ENCODE measurements around the gene AMH.
"Not testable (repeated sequence)": the region's sequence is repeated elsewhere in the genome, so short reads cannot be mapped to it uniquely, and the experiment has no call there.

Gene AMH

DNA sequence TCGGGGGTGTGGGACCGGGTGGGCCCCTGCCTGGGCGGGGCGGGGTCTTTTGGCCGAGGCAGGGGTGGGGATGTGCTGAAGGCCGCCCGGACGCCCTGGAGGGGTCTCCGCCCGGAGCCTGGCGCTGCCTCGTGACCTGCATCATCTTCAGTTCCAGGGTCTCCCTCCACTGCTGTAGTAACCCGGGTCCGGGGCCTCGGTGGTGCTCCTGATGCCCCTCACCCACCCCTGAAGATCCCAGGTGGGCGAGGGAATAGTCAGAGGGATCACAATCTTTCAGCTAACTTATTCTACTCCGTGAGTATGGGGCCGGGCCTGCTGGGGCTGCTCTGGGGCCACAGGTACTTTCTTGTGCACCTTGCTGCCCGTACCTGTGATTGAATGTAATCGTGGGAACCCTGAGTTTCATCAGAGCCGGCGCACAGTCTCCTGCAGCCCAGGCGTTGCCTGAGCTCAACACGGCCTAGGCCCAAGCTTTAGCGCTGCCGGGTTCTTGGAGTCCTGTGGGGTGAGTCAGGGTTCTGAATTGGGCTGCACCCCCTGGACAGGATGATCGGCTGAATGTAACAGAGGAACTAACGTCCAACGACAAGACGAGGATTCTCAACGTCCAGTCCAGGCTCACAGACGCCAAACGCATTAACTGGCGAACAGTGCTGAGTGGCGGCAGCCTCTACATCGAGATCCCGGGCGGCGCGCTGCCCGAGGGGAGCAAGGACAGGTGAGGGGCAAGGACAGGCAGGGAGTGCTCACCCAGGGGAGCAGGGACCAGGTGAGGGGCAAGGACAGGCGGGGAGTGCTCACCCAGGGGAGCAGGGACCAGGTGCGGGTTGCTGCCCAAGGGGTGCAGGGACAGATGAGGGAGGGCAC, 22.3 kb downstream of the AMH start:
- no peak for DNase-seq

DNA sequence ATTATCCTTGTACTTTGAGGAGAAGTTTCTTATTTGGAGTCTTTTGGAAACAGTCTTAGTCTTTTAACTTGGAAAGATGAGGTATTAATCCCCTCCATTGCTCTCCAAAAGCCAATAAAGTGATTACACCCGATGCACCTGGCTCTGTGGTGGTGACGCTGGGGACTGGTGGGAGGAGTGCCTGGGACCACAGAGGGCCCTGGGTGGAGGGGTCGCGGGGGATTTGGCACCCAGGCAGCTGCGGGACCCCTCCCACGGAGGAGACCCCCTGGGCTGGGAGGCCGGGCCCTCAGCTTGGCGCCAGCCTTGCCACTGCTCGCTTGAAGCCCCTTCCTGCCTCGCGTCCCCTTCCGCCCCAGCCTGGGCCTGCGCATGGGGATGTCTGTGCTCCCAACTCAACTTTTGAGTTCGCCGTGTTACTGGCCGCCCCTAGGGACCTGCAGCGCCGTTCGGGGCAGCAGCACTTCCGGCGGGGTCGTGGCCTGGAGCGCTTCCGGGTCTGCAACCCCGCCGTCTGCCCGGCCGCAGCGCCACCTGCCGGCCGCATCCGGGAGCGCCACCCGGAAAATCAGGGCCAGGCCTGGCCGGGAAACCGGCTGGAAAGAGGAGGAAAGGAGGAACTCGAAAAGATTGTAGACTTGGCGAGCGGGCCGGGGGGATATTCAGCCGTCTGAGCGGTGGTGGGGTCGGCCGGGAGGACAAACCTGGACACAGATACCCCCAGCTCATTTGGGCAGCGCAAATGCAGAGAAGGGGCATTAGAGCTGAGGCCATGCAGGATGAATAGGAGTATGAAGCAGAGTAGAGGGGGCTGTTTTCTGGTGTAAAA, 24.4 kb downstream of the AMH start:
- DNase-seq = peak; percentile 53 to 83

GRCh38 chr19:2274185-2274711, 25.1 kb downstream of the AMH start:
- no peak for DNase-seq

DNA sequence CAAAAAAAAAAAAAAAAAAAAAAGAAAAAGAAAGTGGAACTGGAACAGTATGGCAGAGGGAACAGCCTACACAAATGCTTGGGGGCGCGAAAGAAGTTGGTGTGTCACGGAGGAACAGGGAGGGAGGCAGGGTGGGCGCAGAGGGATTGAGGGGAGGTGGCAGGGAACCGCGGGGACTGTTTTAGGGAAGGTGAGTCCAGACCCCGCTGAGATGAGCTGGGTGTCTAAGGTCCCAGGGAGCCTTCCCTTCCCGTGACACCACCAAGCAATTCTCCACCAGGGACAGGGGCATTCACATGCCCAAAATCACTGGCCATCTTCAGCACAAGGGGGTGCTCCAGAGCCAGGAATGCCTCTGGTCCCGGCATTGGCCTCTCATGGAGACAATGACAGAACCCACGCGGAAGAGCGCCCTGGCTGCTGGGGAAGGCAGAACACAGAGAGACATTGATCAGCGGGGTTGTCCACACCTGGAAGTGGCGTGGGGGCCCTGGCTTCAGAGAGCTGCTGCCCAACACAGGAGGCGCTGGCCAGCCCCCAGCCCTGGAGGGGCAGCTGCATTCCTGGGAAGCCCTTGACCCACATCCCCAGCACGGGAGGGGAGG, 25.9 kb downstream of the AMH start:
- peak; percentile 42 to 66 for DNase-seq

GRCh38 chr19:2275588-2276428, 26.7 kb downstream of the AMH start:
- DNase-seq = no peak

GRCh38 chr19:2276429-2276986, 27.4 kb downstream of the AMH start:
- DNase-seq = no peak

DNA sequence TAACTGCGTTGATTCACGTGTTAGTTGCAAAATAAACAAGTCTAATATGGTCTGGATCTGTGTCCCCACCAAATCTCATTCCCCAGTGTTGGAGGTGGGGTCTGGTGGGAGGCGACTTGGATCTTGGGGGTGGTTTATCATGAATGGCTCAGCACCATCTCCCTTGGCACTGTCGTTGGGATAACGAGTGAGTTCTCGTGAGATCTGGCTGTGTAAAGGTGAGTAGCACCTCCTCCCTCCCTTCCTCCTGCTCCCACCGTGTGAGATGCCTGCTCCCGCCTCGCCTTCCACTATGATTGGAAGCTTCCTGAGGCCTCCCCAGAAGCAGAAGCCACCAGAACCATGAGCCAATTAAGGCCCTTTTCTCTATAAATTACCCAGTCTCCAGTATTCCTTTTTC, 28.0 kb downstream of the AMH start:
- no peak for DNase-seq

- no peak for DNase-seq
These were observed 29.5 kb downstream of the AMH start for GRCh38 chr19:2278459-2279158.

DNA sequence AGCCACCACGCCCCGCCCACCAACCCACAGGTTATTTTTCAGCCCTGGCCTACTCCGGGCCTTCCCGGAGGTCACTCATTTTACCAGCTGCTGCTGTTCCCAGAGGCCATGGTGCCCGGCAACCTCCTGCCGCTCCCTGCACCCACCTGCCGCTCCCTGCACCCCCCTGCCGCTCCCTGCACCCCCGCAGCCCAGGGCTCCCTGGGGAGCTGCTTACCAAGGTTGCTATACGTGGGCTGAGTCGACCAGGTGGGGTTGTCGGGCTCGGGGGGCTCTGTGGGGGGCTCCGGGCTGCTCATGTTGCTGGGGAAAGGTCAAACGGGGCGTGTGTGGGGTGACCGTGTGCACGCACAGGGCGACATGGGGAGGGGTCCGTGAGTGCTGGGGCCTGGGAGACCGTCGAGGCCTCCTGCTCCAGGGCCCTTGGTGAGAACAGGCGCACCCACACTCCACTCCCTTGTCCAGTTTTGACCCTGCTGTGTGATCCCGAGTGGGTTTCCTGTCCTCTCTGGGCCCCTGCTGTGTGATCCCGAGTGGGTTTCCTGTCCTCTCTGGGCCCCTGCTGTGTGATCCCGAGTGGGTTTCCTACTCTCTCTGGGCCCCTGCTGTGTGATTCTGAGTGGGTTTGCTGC, 31.6 kb downstream of the AMH start:
- no peak for DNase-seq

DNA sequence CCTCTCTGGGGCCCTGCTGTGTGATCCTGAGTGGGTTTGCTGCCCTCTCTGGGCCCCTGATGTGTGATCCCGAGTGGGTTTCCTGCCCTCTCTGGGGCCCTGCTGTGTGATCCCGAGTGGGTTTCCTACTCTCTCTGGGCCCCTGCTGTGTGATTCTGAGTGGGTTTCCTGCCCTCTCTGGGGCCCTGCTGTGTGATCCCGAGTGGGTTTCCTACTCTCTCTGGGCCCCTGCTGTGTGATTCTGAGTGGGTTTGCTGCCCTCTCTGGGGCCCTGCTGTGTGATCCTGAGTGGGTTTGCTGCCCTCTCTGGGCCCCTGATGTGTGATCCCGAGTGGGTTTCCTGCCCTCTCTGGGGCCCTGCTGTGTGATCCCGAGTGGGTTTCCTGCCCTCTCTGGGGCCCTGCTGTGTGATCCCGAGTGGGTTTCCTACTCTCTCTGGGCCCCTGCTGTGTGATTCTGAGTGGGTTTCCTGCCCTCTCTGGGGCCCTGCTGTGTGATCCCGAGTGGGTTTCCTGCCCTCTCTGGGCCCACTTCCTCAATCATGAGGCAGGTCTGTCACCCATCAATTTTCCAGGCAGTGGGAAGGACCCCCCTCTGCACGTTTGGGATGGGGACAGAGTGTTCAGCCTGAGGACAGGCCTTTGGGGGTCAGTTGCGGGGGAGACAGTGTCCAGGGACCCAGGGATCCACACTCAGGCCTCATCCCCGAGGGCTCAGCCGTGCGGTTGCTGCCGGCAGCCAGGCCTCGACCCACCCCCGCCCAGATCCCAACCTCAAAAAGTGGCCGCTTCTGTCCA, 32.3 kb downstream of the AMH start:
- not testable (repeated sequence) for DNase-seq

DNA sequence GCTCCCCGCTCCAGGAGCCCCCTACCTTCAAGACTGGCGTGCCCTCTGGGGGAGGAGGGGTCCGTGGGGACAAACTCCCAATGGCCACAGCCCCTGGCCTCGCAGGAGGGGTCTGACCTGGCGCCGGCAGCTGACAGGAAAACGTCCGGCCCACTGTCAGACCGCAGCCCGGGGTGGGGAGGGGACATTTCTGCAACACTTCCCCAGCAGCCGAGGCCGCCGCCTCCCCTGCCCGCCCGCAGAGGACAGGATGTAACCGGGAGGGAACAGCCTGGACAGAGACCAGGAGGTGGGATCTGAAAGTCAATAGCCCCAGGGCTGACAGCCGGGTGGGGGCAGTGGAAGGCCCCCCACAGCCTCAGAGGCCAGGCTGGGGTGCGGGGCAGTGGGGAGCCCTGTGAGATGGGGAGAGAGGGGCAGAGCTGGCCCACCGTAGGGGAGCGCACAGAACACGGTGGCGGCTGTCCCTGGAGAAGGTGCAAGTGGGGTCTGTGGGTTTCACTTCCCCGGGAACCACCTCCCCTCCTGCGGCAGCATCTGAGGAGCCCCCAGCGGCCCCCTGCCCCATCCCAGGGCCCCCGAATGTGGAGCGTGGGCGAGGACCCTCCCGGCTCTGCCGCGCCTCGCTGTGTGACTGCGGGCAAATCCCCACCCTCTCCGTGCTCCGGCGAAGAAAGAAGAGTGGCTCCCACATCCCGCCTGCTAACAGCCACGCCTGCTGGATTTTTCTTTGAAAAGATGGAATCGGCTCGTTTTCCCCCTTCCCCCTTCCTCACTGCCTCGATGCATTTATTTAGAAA, 33.1 kb downstream of the AMH start, which contains the start of gene PEAK3:
Gene PEAK3 (minus strand): TSS at position 114 of the 800 bp plus-strand sequence. CDS start 1,244 bp downstream, outside the sequence.
- DNase-seq = no peak

DNA sequence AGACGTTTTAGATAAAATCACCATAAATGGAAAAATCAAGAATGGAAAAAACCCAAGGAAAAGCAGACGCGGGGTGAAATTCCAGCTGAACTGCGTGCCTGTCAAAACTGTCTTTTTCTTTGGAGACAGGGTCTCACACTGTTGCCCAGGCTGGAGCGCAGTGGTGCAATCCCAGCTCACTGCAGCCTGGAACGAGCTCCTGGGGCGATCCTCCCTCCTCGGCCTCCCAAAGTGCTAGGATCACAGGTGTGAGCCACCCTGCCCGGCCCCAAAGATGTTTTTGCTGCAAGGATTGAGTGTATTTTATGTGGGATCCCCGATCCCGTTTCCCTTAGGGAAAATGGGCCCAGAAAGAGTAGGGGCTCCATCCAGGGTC, 33.7 kb downstream of the AMH start:
- no peak for DNase-seq

DNA sequence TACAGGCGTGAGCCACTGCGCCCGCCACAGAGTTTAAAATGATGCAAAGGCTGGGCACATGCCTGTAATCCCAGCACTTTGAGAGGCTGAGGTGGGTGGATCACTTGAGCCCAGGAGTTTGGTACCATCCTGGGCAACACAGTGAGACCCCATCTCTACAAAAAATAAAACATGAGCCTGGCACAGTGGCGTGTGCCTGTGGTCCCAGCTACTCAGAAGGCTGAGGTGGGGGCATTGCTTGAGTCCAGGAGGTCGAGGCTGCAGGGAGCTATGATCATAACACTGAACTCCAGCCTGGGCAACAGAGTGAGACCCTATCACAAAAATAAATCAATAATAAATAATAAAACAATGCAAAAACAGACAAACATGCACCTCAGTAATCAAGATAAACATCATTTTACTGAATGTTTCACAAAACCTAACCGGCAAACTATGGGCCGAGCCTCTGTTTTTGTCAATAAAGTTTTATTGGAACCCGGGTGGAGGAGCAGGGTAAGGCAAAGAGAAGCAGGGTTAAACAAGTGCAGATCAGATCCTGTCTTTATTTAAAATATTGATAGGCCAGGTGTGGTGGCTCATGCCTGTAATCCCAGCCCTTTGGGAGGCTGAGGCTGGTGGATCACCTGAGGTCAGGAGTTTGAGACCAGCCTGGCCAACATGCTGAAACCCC, 34.8 kb downstream of the AMH start:
- no peak for DNase-seq

GRCh38 chr19:2286402-2287140, 37.4 kb downstream of the AMH start:
- no peak for DNase-seq

DNA sequence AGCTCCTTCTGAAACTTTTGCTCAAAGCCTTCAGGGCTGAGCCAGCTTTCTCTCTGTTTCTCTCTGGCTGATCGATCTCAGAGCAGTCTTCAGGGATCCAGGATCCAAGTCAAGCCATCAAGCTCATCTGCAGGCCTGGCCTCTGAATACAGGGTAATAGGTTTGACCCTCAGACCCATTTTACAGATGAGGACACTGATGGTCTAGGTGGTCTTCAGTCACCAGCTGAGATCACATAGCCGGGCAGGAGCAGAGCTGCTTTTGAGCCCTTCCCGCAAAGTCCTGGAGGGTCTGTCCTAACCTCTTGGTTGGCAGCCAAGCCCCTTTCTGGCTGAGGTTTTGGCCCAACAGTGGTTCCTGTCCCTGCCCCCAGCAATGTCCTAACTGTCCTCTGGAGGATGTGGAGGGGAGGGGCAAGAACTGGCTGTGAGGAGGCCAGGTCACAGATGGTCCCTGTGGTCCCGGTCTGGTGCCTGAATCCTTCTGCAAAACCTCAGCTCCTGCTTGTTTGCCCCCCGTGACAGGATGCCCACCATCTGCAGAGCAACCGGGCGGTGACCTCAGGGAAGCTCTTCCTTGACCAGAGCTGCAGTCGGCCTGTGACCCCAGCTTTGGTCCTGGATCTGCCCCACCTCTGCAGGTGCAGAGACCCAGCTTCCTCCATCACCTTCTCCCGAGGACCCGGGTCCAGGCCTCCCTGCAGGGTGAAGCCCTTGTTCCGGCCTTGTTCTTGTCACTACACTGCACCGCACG, 38.6 kb downstream of the AMH start:
- no peak for DNase-seq

DNA sequence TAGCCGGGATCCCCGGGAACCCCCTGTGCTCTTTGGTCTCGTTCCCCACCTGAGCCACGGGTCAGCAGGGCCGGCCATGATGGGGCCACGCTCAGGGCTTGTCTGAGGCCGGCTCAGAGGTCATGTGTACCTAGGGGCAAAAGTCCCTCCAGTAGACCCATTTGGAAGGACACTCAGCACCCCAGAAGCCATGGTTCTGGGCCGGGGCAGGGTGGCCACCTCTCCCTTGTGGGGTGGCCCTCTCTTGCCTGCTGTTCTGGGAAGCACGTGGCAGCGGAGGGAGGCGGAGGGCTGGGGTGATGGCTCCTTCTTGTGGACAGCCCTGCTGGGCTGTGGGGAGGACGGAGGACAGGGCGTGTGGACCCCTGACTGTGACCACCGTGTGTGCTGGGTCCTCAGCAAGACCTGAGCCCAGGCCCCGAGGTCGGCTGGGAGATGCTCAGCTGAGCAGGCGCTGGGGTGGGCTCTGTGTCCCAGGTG, 39.3 kb downstream of the AMH start:
- no peak for DNase-seq

All from SHP77 (cell line).